OCI-LY3 (cell line): Measurements from ENCODE around the gene BPIFB4.

Source experiments
- H2AFZ ChIP-seq: fragments of 200-600, 300-600 bp; shearing (Covaris generic); 2 replicates; pipeline ENCODE4 v1.6.0; 2014; ENCODE audit warnings: antibody characterized with exemption, low read depth, low read length
- H3K27ac ChIP-seq: fragments of 200-600, 300-600 bp; sonication (generic); 2 replicates; pipeline ENCODE4 v1.5.1; 2014; ENCODE audit warnings: mild to moderate bottlenecking, low read length, moderate library complexity, mixed read lengths
- H3K27me3 ChIP-seq: fragments of 200-600, 300-600 bp; sonication (generic); 2 replicates; pipeline ENCODE4 v1.6.1; 2014; ENCODE audit warnings: low read depth, low read length, mixed read lengths
- H3K36me3 ChIP-seq: fragments of 200-600, 300-600 bp; sonication (generic); replicated peaks from 2 replicates; pipeline ENCODE3; 2014; ENCODE audit warnings: low read depth, low read length, mixed read lengths
- H3K4me1 ChIP-seq: fragments of 300-600, 200-600 bp; sonication (generic); 2 replicates; pipeline ENCODE4 v1.6.1; 2014; ENCODE audit warnings: low read length, mixed read lengths
- H3K4me2 ChIP-seq: fragments of 200-600, 300-600 bp; sonication (generic); 2 replicates; pipeline ENCODE4 v1.6.1; 2014; ENCODE audit warnings: low read length, mixed read lengths
- H3K4me3 ChIP-seq: fragments of 300-600, 200-600 bp; sonication (generic); 2 replicates; pipeline ENCODE4 v1.5.1; 2014; ENCODE audit warnings: antibody characterized with exemption, mild to moderate bottlenecking, low read length, moderate library complexity
- H3K79me2 ChIP-seq: fragments of 300-600, 200-600 bp; shearing (Covaris generic); 2 replicates; pipeline ENCODE4 v1.6.1; 2014; ENCODE audit warnings: mild to moderate bottlenecking, low read length, mixed read lengths
- H3K9ac ChIP-seq: fragments of 300-600, 200-600 bp; shearing (Covaris generic); 2 replicates; pipeline ENCODE4 v1.6.0; 2014; ENCODE audit warnings: mild to moderate bottlenecking, low read length, moderate library complexity
- H3K9me3 ChIP-seq: fragments of 200-600, 300-600 bp; shearing (Covaris generic); 2 replicates; pipeline ENCODE4 v1.6.1; 2014; ENCODE audit warnings: low read length, mixed read lengths; ENCODE audit not compliant: insufficient read depth
- H4K20me1 ChIP-seq: fragments of 200-600, 300-600 bp; sonication (generic); 2 replicates; pipeline ENCODE4 v1.6.1; 2016; ENCODE audit warnings: low read length, mixed read lengths; ENCODE audit not compliant: insufficient read depth
- CTCF ChIP-seq: fragments of 200-600, 300-600 bp; sonication (generic); IDR thresholded peaks from 2 replicates; pipeline ENCODE4 v1.5.1; 2014; ENCODE audit warnings: antibody characterized with exemption, low read length, low read depth
- EZH2phosphoT487 ChIP-seq: fragments of 200-600 bp; shearing (Covaris generic); IDR thresholded peaks from 2 replicates; pipeline ENCODE4 v1.6.1; 2018; ENCODE audit warnings: antibody characterized with exemption, mixed run types, low read depth

The BPIFB4 gene

GRCh38 chr20:33131949-33132473, 52.6 kb downstream of the BPIFB4 start:
- H3K36me3 ChIP-seq, result no peaks in the 10 kb centered on the region
- no peak for TF ChIP-seq CTCF
- TF ChIP-seq EZH2phosphoT487, result no peak
- no peak overlapping the region for H3K9ac ChIP-seq
- peaks cover 20% of the 10 kb centered on the region for H3K27me3 ChIP-seq
- no peaks in the 10 kb centered on the region for H3K4me1 ChIP-seq
- H3K79me2 ChIP-seq, result no peaks in the 10 kb centered on the region
- no peak overlapping the region for H2AFZ ChIP-seq
- no peak overlapping the region for H3K4me3 ChIP-seq
- H4K20me1 ChIP-seq, result no peaks in the 10 kb centered on the region
- no peak overlapping the region for H3K27ac ChIP-seq
- H3K9me3 ChIP-seq, result no peaks in the 10 kb centered on the region
- no peak overlapping the region for H3K4me2 ChIP-seq

- Histone ChIP-seq H2AFZ (no peak overlapping the region), H3K27me3 (peaks cover 17% of the 10 kb centered on the region), H3K27ac (no peak overlapping the region), H3K9ac (no peak overlapping the region), H3K4me3 (no peak overlapping the region), H3K79me2 (no peaks in the 10 kb centered on the region), H3K9me3 (no peaks in the 10 kb centered on the region), H3K4me1 (no peaks in the 10 kb centered on the region), H3K36me3 (no peaks in the 10 kb centered on the region), H3K4me2 (no peak overlapping the region), H4K20me1 (no peaks in the 10 kb centered on the region)
- no peak for TF ChIP-seq CTCF
- no peak for TF ChIP-seq EZH2phosphoT487
Measured at GRCh38 chr20:33132513-33133372, 53.3 kb downstream of the BPIFB4 start.

- no peak for TF ChIP-seq EZH2phosphoT487
- TF ChIP-seq CTCF, result no peak
- H3K4me1 ChIP-seq, result no peaks in the 10 kb centered on the region
- no peaks in the 10 kb centered on the region for H3K9me3 ChIP-seq
- peaks cover 14% of the 10 kb centered on the region for H3K27me3 ChIP-seq
- no peak overlapping the region for H3K9ac ChIP-seq
- no peaks in the 10 kb centered on the region for H4K20me1 ChIP-seq
- no peak overlapping the region for H3K4me3 ChIP-seq
- H3K79me2 ChIP-seq, result no peaks in the 10 kb centered on the region
- H3K36me3 ChIP-seq, result no peaks in the 10 kb centered on the region
- no peak overlapping the region for H3K27ac ChIP-seq
- no peak overlapping the region for H3K4me2 ChIP-seq
- no peak overlapping the region for H2AFZ ChIP-seq
Measured at GRCh38 chr20:33133373-33133941, 54.0 kb downstream of the BPIFB4 start.

- H4K20me1 ChIP-seq, result no peaks in the 10 kb centered on the region
- H3K4me1 ChIP-seq, result no peaks in the 10 kb centered on the region
- no peak overlapping the region for H3K4me2 ChIP-seq
- H3K4me3 ChIP-seq, result no peak overlapping the region
- H2AFZ ChIP-seq, result no peak overlapping the region
- H3K27ac ChIP-seq, result no peak overlapping the region
- no peak for TF ChIP-seq CTCF
- no peak for TF ChIP-seq EZH2phosphoT487
- H3K79me2 ChIP-seq, result no peaks in the 10 kb centered on the region
- H3K27me3 ChIP-seq, result peaks cover 11% of the 10 kb centered on the region; the same call in 1 of the 2 replicates
- no peaks in the 10 kb centered on the region for H3K9me3 ChIP-seq
- H3K36me3 ChIP-seq, result no peaks in the 10 kb centered on the region
- H3K9ac ChIP-seq, result no peak overlapping the region
Measured at GRCh38 chr20:33137195-33137594, 57.8 kb downstream of the BPIFB4 start.
